SK-N-SH (cell line): Measurements from ENCODE around the gene DMRT1. TPM values are rescaled to one million over a fixed set of nuclear protein-coding genes. Genes with fewer than 3 reads are reported as not detected.

Experiments used
- CTCF ChIA-PET: fragments of 300-600, 350-600 bp; formaldehyde crosslinking; extraction: SDS; loops from one replicate; lab custom pipeline; 2021; lab: Yijun Ruan, JAX
- POLR2A ChIA-PET: fragments of 350-600 bp; sonication (Branson Sonifier 250); formaldehyde crosslinking; extraction: SDS; loops from one replicate; lab custom pipeline; 2020; ENCODE audit warnings: antibody characterized with exemption, inconsistent platforms; lab: Yijun Ruan, JAX
- DNase-seq: peaks from one replicate; pipeline ENCODE4 v3.0.0; 2012
- H2AFZ ChIP-seq: fragments of 200-600 bp; sonication (generic); 2 replicates; pipeline ENCODE4 v1.8.1; 2016; ENCODE audit warnings: antibody characterized with exemption, mild to moderate bottlenecking, low read depth
- H3F3A ChIP-seq: fragments of 200-600 bp; sonication (generic); replicated peaks from 2 replicates; pipeline ENCODE3; 2016; ENCODE audit warnings: antibody characterized with exemption, mild to moderate bottlenecking; ENCODE audit not compliant: insufficient read depth
- H3K27ac ChIP-seq, 2 experiments: fragments of 200-500 bp in 1 of 2; fragments of 200-600 bp in 1 of 2; sonication (Bioruptor generic) in 1 of 2; sonication (generic), shearing (Covaris generic) in 1 of 2; 2 replicates each; pipeline versions ENCODE4 v1.5.1 to v1.6.1; 2014 to 2016; ENCODE audit warnings: low read depth in 2 of 2, inconsistent platforms in 1 of 2, low read length in 1 of 2, mild to moderate bottlenecking in 1 of 2, mixed read lengths in 1 of 2
- H3K27me3 ChIP-seq: fragments of 200-600 bp; sonication (generic), shearing (Covaris generic); 2 replicates; pipeline ENCODE4 v1.6.1; 2016; ENCODE audit warnings: mixed run types; ENCODE audit not compliant: insufficient read depth
- H3K36me3 ChIP-seq, 2 experiments: fragments of 200-500 bp in 1 of 2; fragments of 200-600 bp in 1 of 2; sonication (Bioruptor generic) in 1 of 2; sonication (generic) in 1 of 2; replicated peaks in 1 of 2; 2 replicates each; pipeline versions ENCODE3 to v1.5.1; 2014 to 2016; ENCODE audit warnings: low read length in 1 of 2, mild to moderate bottlenecking in 1 of 2; ENCODE audit not compliant: insufficient read depth in 2 of 2, control insufficient read depth in 1 of 2
- H3K4me1 ChIP-seq, 2 experiments: fragments of 200-500 bp in 1 of 2; fragments of 200-600 bp in 1 of 2; sonication (Bioruptor generic) in 1 of 2; sonication (generic), shearing (Covaris generic) in 1 of 2; 2 replicates each; pipeline versions ENCODE4 v1.5.1 to v1.6.1; 2014 to 2016; ENCODE audit warnings: low read depth in 1 of 2, low read length in 1 of 2, mixed run types in 1 of 2; ENCODE audit not compliant: insufficient read depth in 2 of 2, control insufficient read depth in 1 of 2
- H3K4me2 ChIP-seq: fragments of 200-600 bp; sonication (generic), shearing (Covaris generic); 2 replicates; pipeline ENCODE4 v1.6.1; 2017; ENCODE audit warnings: mixed run types
- H3K4me3 ChIP-seq, 2 experiments: fragments of 200-500 bp in 1 of 2; fragments of 200-600 bp in 1 of 2; sonication (Bioruptor generic) in 1 of 2; sonication (generic), shearing (Covaris generic) in 1 of 2; 2 replicates each; pipeline versions ENCODE4 v1.5.1 to v1.8.1; 2014 to 2016; ENCODE audit warnings: low read depth in 2 of 2, inconsistent platforms in 1 of 2, low read length in 1 of 2, mild to moderate bottlenecking in 1 of 2, mixed read lengths in 1 of 2, moderate library complexity in 1 of 2
- H3K79me2 ChIP-seq: fragments of 200-600 bp; sonication (generic); 2 replicates; pipeline ENCODE4 v1.8.1; 2017; ENCODE audit warnings: mild to moderate bottlenecking; ENCODE audit not compliant: insufficient read depth
- H3K9ac ChIP-seq: fragments of 200-600 bp; sonication (generic); 2 replicates; pipeline ENCODE4 v1.6.1; 2017; ENCODE audit warnings: mixed run types
- H3K9me2 ChIP-seq: fragments of 200-600 bp; sonication (generic); 2 replicates; pipeline ENCODE4 v1.6.1; 2017; ENCODE audit warnings: mixed run types
- H3K9me3 ChIP-seq: fragments of 200-600 bp; sonication (generic); 2 replicates; pipeline ENCODE4 v1.6.1; 2017; ENCODE audit warnings: mixed run types, mild to moderate bottlenecking, moderate library complexity
- H4K20me1 ChIP-seq: fragments of 200-600 bp; sonication (generic); 2 replicates; pipeline ENCODE4 v1.6.1; 2017; ENCODE audit warnings: mild to moderate bottlenecking, mixed run types; ENCODE audit not compliant: insufficient read depth
- GATA2 ChIP-seq: sonication (generic); formaldehyde crosslinking; IDR thresholded peaks from 2 replicates; pipeline ENCODE4 v1.5.0; 2020; ENCODE audit warnings: mild to moderate bottlenecking, missing genetic modification reagents
- MXI1 ChIP-seq: IDR thresholded peaks from 2 replicates; pipeline ENCODE4 v1.6.1; 2012; ENCODE audit warnings: mild to moderate bottlenecking, low read depth, low read length, improper control_type of control experiment
- NFIC ChIP-seq: IDR thresholded peaks from 2 replicates; pipeline ENCODE4 v1.4.0; 2012; ENCODE audit warnings: borderline replicate concordance
- RAD21 ChIP-seq: IDR thresholded peaks from 2 replicates; pipeline ENCODE4 v1.6.1; 2012; ENCODE audit warnings: mild to moderate bottlenecking, low read length
- SMC3 ChIP-seq: IDR thresholded peaks from 2 replicates; pipeline ENCODE4 v1.6.1; 2012; ENCODE audit warnings: low read depth, low read length, improper control_type of control experiment
- WGBS: methylation state at CpG from one replicate; pipeline ENCODE4 v1.1.6; 2017; ENCODE audit warnings: low lambda C conversion rate; 5-methylcytosine and 5-hydroxymethylcytosine counted together
- polyA plus RNA-seq, 3 experiments: library from polyadenylated mRNA; depleted of rRNA; stranded (reverse); fragments of >200 nt; gene quantifications; 2 replicates each; pipeline ENCODE4 v1.2.3, GENCODE V29; 2012
- TF ChIP-seq, protein P1 (sequence below): fragments of 200-600 bp; sonication (generic); IDR thresholded peaks from 2 replicates; pipeline ENCODE4 v1.6.1; 2017; ENCODE audit warnings: antibody characterized with exemption, mild to moderate bottlenecking, moderate library complexity
- TF ChIP-seq, protein P2 (sequence below): IDR thresholded peaks from 2 replicates; pipeline ENCODE4 v1.4.0; 2012; ENCODE audit warnings: low read depth, borderline replicate concordance

Gene DMRT1
- polyA plus RNA-seq (2012; rRNA removed): not detected in 2 replicates
- polyA plus RNA-seq (2012; cell fraction: cytosol; rRNA removed): not detected in 2 replicates
- not detected in 2 replicates for polyA plus RNA-seq (2012; cell fraction: nucleus; rRNA removed)

DNA sequence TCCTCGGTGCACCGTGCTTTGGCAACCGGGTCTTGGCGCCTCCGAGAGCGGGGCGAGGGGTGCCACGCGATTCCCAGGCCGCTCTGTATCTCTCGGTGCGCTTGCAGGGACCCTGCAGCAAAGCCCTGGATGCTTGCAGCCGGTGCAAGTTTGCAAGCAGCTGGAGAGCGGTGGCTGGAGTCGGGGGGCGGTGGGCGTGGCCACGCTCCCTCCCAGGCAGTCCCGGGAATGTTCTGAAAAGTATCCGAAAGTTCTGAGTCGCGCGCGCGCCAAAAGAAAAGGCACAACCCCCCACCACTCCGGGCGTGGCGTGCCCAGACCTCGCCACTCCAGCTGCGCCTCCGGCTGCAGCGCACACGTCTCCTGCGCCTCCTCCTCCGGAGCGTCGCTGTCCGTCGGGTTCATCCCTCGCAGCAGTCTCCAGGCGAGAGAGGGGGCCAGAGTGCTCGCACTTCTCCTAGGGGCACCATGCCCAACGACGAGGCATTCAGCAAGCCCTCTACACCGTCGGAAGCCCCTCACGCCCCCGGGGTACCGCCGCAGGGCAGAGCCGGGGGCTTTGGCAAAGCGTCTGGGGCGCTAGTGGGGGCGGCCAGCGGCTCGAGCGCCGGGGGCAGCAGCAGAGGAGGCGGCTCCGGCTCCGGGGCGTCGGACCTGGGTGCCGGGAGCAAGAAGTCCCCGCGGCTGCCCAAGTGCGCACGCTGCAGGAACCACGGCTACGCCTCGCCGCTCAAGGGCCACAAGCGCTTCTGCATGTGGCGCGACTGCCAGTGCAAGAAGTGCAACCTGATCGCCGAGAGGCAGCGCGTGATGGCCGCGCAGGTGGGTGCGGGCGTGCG is at the start of gene DMRT1:
TSS of gene DMRT1 (plus strand) at position 327 of the 839 bp plus-strand sequence. CDS start at position 469, 142 bp downstream.
- H3K4me3 ChIP-seq: no peak within 1 kb of the TSS
- no peak within 1 kb of the TSS for H3K27ac ChIP-seq
- 4% methylated on average over 34 of the region's 84 CpGs for WGBS
- ChIA-PET CTCF (no interaction called here), POLR2A (no interaction called here)
- H3K9me3 ChIP-seq: no peaks in the 10 kb centered on the region
- no peaks in the 10 kb centered on the region for H3K9me2 ChIP-seq
- no peak within 1 kb of the TSS for H3K4me2 ChIP-seq
- H3K27me3 ChIP-seq: peaks cover 94% of the 10 kb centered on the region
- no peaks in the 10 kb centered on the region for H4K20me1 ChIP-seq
- DNase-seq: no peak
- TF ChIP-seq RAD21 (no peak), SMC3 (no peak), GATA2 (CRISPR knock-in tag) (no peak), NFIC (no peak), MXI1 (no peak)
- TF ChIP-seq, protein P1, sequence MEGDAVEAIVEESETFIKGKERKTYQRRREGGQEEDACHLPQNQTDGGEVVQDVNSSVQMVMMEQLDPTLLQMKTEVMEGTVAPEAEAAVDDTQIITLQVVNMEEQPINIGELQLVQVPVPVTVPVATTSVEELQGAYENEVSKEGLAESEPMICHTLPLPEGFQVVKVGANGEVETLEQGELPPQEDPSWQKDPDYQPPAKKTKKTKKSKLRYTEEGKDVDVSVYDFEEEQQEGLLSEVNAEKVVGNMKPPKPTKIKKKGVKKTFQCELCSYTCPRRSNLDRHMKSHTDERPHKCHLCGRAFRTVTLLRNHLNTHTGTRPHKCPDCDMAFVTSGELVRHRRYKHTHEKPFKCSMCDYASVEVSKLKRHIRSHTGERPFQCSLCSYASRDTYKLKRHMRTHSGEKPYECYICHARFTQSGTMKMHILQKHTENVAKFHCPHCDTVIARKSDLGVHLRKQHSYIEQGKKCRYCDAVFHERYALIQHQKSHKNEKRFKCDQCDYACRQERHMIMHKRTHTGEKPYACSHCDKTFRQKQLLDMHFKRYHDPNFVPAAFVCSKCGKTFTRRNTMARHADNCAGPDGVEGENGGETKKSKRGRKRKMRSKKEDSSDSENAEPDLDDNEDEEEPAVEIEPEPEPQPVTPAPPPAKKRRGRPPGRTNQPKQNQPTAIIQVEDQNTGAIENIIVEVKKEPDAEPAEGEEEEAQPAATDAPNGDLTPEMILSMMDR: no peak
- TF ChIP-seq, protein P2, sequence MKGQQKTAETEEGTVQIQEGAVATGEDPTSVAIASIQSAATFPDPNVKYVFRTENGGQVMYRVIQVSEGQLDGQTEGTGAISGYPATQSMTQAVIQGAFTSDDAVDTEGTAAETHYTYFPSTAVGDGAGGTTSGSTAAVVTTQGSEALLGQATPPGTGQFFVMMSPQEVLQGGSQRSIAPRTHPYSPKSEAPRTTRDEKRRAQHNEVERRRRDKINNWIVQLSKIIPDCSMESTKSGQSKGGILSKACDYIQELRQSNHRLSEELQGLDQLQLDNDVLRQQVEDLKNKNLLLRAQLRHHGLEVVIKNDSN: no peak
- TF ChIP-seq, all 33 proteins: peak for 0
- Histone ChIP-seq H2AFZ (no peak within 1 kb of the TSS), H3K36me3 (no peaks in the 10 kb centered on the region), H3K79me2 (no peaks in the 10 kb centered on the region), H3K4me1 (no peaks in the 10 kb centered on the region), H3K9ac (no peak within 1 kb of the TSS), H3F3A (peaks cover 4% of the 10 kb centered on the region)

DNA sequence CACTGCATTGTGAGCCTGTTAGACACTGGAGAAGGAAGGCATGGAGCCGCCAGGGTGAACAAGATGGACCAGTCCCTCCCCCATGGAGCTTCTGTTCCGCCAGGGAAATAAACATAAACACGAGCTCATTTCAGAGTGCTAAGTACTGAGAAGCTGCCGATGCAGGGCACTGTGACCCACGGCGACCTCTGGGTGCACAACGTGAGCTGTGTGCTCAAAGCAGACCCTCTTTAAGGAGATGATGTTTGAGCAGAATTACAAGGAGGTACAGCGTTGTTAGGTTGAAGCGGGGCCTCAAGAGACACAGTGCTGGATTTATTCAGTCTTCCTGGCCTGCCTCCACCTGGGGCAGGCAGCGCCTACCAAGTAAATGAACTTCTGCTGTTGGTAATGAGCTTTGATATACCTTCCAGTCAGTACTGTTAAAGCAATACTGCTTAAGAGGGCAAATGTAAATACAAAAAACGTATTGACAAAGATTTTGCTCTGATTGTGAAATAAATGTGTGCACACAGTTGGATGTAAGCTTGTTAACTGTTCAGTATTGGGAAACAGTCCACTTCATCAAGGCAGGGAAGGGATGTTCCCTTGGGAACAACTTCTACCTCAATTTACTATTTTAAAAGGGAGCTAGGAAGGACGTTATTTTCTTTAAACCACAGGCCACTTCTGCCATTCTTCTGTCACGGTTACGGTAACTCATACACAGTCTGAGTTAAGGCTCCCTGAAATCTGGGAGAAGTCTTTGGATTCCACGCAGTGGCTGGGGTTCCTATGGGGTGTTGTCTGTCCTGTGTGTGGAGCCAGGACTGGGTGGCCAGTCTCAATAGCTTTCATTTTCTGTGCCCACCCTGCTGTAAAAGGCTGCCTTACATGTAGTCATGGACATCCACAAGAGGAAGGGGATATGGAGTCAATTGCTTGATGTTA is 48.9 kb upstream of the DMRT1 start:
- Histone ChIP-seq H3K79me2 (no peaks in the 10 kb centered on the region), H4K20me1 (no peaks in the 10 kb centered on the region), H3F3A (no peaks in the 10 kb centered on the region), H3K9me3 (no peaks in the 10 kb centered on the region), H3K36me3 (no peaks in the 10 kb centered on the region), H3K4me1 (no peaks in the 10 kb centered on the region), H3K4me2 (no peak overlapping the region), H3K9ac (no peak overlapping the region), H2AFZ (no peak overlapping the region), H3K27me3 (peaks cover 34% of the 10 kb centered on the region), H3K4me3 (no peak overlapping the region), H3K27ac (no peak overlapping the region), H3K9me2 (no peaks in the 10 kb centered on the region)
- no peak for TF ChIP-seq SMC3
- CTCF ChIA-PET: no interaction called here
- DNase-seq: no peak
- POLR2A ChIA-PET: no interaction called here
- 14% methylated on average over 14 of the region's 15 CpGs for WGBS
